ENCODE results near the gene LOXL3. TPM values are rescaled to one million over a fixed set of nuclear protein-coding genes. Genes with fewer than 3 reads are reported as not detected.

The LOXL3 gene
- total RNA-seq, 1 experiment from 2014 or later = 4.1 TPM

DNA sequence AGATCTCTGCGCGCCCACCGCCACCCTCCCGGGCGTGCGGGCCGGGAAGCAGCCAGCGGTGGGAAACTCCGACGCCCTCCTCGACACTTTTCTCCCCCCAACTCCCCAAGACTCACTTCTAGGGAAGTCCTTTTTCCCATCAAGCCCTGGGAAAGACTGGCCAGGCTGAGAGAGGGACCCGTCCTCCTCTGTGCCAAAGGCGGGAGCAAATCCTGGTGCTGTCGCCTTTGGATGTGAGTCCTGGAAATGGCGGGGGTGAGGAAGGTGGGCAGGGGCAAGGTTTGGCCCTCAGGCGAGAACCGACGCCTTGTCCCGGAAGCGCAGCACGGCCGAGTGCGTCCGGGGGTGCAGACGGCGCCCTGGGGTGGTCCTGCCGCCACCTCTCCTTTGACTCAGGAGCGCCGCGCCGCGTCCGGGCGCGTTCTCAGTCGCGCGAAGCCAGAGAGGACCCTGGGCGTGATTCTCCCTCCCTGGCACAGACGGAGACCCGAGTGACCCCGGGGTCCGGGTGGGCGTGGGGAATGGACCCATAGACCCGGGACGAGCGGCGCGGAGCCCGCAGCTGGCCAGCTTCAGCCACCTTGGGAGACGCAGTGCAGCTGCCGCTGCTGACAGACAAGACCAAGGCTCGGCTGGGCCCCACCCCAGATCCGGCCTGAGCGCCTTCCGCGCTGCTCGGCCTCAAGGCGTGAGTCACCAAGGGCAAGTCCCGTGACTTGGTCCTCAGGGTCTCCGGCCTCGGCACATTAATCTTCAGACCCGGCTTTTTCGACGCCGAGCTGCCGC lies 50.8 kb downstream of the LOXL3 start:
- POLR2A ChIA-PET = interaction anchor here (0.9 kb wide), 1 partner anchor 60 kb away, joined by 3 read pairs; no protein-coding TSS in a partner anchor
- H3K9ac ChIP-seq (ENCODE audit: low read length) = peak overlapping the region; percentile 85

More for the DNA sequence above, 50.8 kb downstream of the LOXL3 start:
- Histone ChIP-seq H2AFZ (ENCODE audit: low read depth, low read length, poor library complexity, severe bottlenecking) (peak overlapping the region; percentile 40), H4K20me1 (ENCODE audit: insufficient read depth) (no peaks in the 10 kb centered on the region), H3K4me3 (replicated peaks in 1 of 2; ENCODE audit: low read depth in 1 of 2, low read length in 2 of 2) (peak overlapping the region; percentile 83 to 89), H3K27ac (ENCODE audit: low read depth, low read length) (peak overlapping the region; percentile 91), H3K9me3 (ENCODE audit: control insufficient read depth in 1 of 2, insufficient read depth in 1 of 2, low read depth in 1 of 2, low read length in 2 of 2) (no peaks in the 10 kb centered on the region), H3K79me2 (ENCODE audit: insufficient read depth, low read length) (peaks cover 22% of the 10 kb centered on the region), H3K27me3 (ENCODE audit: insufficient read depth, low read length) (no peaks in the 10 kb centered on the region), H3K4me1 (ENCODE audit: control insufficient read depth in 1 of 2, insufficient read depth in 2 of 2, low read length in 2 of 2) (peaks cover 24 to 54% of the 10 kb centered on the region in 2 experiments), H3K4me2 (ENCODE audit: low read length) (peak overlapping the region; percentile 95), H3K9me2 (ENCODE audit: insufficient read depth) (no peaks in the 10 kb centered on the region), H3K36me3 (ENCODE audit: control insufficient read depth in 1 of 2, insufficient read depth in 2 of 2, low read length in 2 of 2) (peaks cover 3 to 16% of the 10 kb centered on the region in 2 experiments; a peak in 2 of 4 replicates)
- RAD21 ChIA-PET (ENCODE audit: low non-redundant PET in 1 of 2, low total read pairs in 2 of 2, uncharacterized antibody in 2 of 2, unreplicated experiment in 2 of 2) = no interaction called here
- peak; percentile 63 for ATAC-seq
- no TSS peak for BruUV-seq (replicated peaks)
- TF ChIP-seq POLR2A (IDR thresholded peaks at IDR 0.05; ENCODE audit: borderline replicate concordance, extremely low read depth, insufficient read depth, insufficient read length) (peak; percentile 75), FOSL1 (IDR thresholded peaks at IDR 0.05; ENCODE audit: low read depth) (no peak), ZFX (IDR thresholded peaks at IDR 0.05) (peak; percentile 62; the same call in 1 of the 2 replicates), EGR1 (IDR thresholded peaks at IDR 0.05; ENCODE audit: low read depth) (no peak), SIN3A (IDR thresholded peaks at IDR 0.05; ENCODE audit: low read depth) (no peak), YY1 (IDR thresholded peaks at IDR 0.05; ENCODE audit: extremely low read depth, insufficient replicate concordance, low read depth, low read length) (no peak), CEBPB (IDR thresholded peaks at IDR 0.05; ENCODE audit: low read depth) (no peak), SP1 (IDR thresholded peaks at IDR 0.05; ENCODE audit: low read depth) (no peak), RAD21 (IDR thresholded peaks at IDR 0.05; ENCODE audit: low read depth) (no peak), ELF1 (IDR thresholded peaks at IDR 0.05; ENCODE audit: borderline replicate concordance, low read depth) (no peak), EZH2phosphoT487 (IDR thresholded peaks at IDR 0.05; ENCODE audit: borderline replicate concordance) (no peak), ZNF274 (IDR thresholded peaks at IDR 0.05; ENCODE audit: low read depth, low read length) (no peak), TCF7L2 (IDR thresholded peaks at IDR 0.05; ENCODE audit: borderline replicate concordance, extremely low read depth, insufficient read depth, insufficient read length) (peak; percentile 49), CBX3 (IDR thresholded peaks at IDR 0.05; ENCODE audit: low read depth) (no peak), POLR2AphosphoS5 (IDR thresholded peaks at IDR 0.05; ENCODE audit: low read depth, low read length) (peak; percentile 86)
- TF ChIP-seq, protein P1, sequence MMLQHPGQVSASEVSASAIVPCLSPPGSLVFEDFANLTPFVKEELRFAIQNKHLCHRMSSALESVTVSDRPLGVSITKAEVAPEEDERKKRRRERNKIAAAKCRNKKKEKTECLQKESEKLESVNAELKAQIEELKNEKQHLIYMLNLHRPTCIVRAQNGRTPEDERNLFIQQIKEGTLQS (IDR thresholded peaks at IDR 0.05) = no peak
- TF ChIP-seq, protein P2, sequence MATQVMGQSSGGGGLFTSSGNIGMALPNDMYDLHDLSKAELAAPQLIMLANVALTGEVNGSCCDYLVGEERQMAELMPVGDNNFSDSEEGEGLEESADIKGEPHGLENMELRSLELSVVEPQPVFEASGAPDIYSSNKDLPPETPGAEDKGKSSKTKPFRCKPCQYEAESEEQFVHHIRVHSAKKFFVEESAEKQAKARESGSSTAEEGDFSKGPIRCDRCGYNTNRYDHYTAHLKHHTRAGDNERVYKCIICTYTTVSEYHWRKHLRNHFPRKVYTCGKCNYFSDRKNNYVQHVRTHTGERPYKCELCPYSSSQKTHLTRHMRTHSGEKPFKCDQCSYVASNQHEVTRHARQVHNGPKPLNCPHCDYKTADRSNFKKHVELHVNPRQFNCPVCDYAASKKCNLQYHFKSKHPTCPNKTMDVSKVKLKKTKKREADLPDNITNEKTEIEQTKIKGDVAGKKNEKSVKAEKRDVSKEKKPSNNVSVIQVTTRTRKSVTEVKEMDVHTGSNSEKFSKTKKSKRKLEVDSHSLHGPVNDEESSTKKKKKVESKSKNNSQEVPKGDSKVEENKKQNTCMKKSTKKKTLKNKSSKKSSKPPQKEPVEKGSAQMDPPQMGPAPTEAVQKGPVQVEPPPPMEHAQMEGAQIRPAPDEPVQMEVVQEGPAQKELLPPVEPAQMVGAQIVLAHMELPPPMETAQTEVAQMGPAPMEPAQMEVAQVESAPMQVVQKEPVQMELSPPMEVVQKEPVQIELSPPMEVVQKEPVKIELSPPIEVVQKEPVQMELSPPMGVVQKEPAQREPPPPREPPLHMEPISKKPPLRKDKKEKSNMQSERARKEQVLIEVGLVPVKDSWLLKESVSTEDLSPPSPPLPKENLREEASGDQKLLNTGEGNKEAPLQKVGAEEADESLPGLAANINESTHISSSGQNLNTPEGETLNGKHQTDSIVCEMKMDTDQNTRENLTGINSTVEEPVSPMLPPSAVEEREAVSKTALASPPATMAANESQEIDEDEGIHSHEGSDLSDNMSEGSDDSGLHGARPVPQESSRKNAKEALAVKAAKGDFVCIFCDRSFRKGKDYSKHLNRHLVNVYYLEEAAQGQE (IDR thresholded peaks at IDR 0.05; ENCODE audit: low read depth) = no peak
- TF ChIP-seq, protein P3, sequence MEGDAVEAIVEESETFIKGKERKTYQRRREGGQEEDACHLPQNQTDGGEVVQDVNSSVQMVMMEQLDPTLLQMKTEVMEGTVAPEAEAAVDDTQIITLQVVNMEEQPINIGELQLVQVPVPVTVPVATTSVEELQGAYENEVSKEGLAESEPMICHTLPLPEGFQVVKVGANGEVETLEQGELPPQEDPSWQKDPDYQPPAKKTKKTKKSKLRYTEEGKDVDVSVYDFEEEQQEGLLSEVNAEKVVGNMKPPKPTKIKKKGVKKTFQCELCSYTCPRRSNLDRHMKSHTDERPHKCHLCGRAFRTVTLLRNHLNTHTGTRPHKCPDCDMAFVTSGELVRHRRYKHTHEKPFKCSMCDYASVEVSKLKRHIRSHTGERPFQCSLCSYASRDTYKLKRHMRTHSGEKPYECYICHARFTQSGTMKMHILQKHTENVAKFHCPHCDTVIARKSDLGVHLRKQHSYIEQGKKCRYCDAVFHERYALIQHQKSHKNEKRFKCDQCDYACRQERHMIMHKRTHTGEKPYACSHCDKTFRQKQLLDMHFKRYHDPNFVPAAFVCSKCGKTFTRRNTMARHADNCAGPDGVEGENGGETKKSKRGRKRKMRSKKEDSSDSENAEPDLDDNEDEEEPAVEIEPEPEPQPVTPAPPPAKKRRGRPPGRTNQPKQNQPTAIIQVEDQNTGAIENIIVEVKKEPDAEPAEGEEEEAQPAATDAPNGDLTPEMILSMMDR (IDR thresholded peaks at IDR 0.05 in 2 of 3, conservative IDR thresholded peaks at IDR 0.05 in 1 of 3; ENCODE audit: borderline replicate concordance in 1 of 3, insufficient read depth in 1 of 3, low read depth in 2 of 3, low read length in 2 of 3) = peak in 2 of 3 experiments; percentile 17 to 44; a peak in 2 of 6 replicates
- intact Hi-C loops (cut with micrococcal nuclease) = loop anchor here (2.0 kb wide), 1 partner anchor 20 kb away; the partner anchor contains the start of genes CCDC142 and TTC31
- peak; percentile 57 for DNase-seq (ENCODE audit: low read depth, low spot score)
- CTCF ChIA-PET = interaction anchor here (1.8 kb wide), 1 partner anchor 20 kb away, joined by 9 read pairs; the partner anchor contains the start of genes CCDC142 and TTC31
